Activated CD8-positive, alpha-beta memory T cell treated with anti-CD3 and anti-CD28 coated beads for 36 hours (primary cell): Measurements from ENCODE around the gene PIP5K1C. TPM values are rescaled to one million over a fixed set of nuclear protein-coding genes. Genes with fewer than 3 reads are reported as not detected.

Source experiments
- CTCF ChIA-PET: fragments of 350-600 bp; sonication (Branson Sonifier 250); formaldehyde crosslinking; loops from one replicate; lab custom pipeline; 2021; ENCODE audit warnings: antibody characterized with exemption; lab: Charles Lee
- POLR2A ChIA-PET: fragments of 350-600 bp; sonication (Branson Sonifier 250); formaldehyde crosslinking; loops from one replicate; lab custom pipeline; 2021; ENCODE audit warnings: antibody characterized with exemption; lab: Charles Lee
- total RNA-seq, 2 experiments: library from RNA; stranded (reverse); gene quantifications; one replicate each; pipeline ENCODE4 v1.2.3, GENCODE V29; 2021

Gene PIP5K1C
- total RNA-seq, 2 experiments from 2014 or later: 29.6 to 30.3 TPM

GRCh38 chr19:3698386-3698950 lies 1.8 kb downstream of the PIP5K1C start:
- POLR2A ChIA-PET: no interaction called here
- CTCF ChIA-PET: interaction anchor here (0.9 to 2.9 kb wide), 4 partner anchors 27 to 32 kb away, joined by 5 to 24 read pairs (median 11); no protein-coding TSS in a partner anchor

DNA sequence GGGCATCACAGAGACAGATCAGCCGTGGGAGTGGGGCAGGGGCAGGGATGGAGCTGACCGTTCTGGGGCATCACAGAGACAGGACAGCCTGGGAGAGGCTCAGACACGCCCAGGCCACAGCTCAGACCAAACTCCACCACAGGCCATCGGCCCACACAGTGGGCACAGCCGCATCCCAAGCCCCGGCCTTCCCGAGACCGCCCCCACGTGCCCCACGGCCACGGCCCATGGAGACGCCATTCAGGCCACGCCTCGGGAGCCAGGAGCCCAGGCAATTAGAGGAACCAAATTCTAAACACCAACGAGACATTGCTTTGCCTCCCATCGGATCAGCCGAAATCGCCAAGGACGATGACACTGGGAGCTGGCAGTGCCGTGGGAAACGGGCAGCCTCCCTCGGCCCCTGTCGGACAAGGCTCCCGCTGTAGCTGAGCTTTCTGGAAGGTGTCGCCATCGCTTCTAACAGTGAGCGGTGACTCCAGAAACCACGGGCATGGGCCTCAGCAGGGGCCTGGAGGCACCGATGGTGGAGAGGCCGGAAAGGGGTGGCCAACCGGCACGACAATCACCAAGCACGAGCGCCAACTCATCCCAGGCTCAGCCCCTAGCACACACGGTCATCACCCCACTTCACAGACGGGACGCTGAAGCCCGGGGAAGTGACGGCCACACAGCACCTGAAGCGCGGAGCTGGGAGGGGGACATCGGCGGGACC lies 2.4 kb downstream of the PIP5K1C start:
- POLR2A ChIA-PET: no interaction called here
- CTCF ChIA-PET: interaction anchor here (0.9 to 1.8 kb wide), 5 partner anchors 9 to 32 kb away, joined by 3 to 8 read pairs (median 4); no protein-coding TSS in a partner anchor

DNA sequence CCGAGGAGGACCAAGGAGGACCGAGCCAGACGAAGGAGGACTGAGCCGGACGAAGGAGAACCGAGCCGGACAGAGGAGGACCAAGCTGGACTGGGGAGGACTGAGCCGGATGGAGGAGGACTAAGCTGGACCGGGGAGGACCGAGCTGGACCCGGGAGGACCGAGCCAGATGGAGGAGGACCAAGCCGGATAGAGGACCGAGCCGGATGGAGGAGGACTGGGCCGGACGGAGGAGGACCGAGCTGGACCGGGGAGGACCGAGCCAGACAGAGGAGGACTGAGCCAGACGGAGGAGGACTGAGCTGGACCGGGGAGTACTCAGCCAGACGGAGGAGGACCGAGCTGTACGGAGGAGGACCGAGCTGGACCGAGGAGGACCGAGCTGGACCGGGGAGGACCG lies 3.2 kb downstream of the PIP5K1C start:
- CTCF ChIA-PET: interaction anchor here (0.9 to 1.8 kb wide), 4 partner anchors 9 to 26 kb away, joined by 3 to 8 read pairs (median 4); no protein-coding TSS in a partner anchor
- POLR2A ChIA-PET: no interaction called here

DNA sequence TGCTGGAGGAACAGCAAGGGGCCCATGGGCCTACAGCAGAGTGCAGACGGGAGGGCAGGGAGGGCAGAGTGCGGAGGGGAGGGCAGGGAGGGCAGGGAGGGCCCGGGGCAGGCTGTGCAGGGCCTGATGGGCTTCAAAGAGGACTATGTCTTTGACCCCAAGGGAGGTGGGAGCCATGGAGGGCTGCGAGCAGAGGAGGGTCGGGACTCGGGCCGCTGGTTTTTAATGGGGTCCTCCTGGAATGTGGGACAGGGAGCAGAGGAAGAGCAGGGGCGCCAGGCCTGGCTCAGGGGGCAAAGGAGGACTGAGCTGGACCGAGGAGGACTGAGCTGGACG lies 3.6 kb downstream of the PIP5K1C start:
- ChIA-PET POLR2A (no interaction called here), CTCF (interaction anchor here (1.8 kb wide), 1 partner anchor 25 kb away, joined by 8 read pairs; no protein-coding TSS in a partner anchor)

DNA sequence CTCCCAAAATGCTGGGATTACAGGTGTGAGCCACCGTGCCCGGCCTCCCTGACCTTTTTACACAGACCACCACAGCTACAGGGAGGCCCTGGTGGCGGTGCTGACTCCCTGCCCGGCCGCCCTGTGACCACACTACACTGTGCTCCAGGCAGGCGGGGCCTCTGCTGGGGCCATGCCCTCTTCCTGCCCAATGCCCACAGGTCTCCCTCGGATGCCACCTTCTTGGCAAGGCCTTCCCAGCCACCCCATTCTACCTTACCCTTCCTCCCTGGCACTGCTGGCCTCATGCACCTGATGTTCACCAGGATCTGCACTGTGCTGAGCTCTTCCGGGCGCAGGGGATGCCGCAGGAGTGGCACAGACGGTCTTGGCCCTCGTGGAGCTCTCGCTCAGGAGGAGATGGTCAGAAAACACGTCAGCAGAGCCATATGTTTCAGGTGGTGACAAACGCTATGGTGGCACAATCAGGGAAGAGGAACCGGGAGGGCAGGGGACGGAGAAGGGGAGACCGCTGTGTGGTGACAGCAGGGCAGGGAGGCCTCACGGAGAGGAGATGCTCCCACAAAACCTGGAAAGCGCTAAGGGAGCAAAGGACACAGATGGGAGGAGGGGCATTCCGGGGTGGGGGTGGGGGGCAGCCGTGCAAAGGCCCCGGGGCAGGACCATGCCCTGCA lies 4.1 kb downstream of the PIP5K1C start:
- ChIA-PET CTCF (no interaction called here), POLR2A (no interaction called here)

DNA sequence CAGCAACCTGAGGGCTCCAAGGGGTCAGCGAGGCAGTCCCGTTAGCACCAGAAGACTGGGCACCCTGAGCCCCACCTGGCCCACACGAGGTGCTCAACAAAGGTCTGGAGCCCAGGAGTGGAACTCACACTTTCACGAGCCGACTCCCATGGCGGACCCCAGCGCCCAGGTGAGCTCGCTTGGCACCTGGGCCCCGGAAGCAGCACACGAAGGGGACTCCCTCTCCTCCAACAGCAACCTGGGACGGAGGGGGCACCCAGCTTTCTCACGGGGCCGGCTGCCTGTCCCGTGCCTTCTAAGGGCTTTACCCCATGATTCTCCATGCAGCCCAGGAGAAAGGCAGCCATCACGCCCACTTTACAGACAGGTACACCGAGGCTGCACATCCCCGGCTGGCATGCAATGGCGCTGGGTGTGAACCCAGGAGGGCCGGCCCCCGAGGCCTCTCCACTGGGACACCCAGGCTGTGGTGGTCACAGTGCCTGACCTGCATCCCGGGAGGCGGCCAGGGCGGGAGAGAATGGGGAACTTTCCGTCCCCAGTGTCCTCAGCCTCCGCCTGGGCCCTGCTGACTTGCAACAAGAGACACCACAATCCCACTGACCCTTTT lies 5.0 kb downstream of the PIP5K1C start:
- POLR2A ChIA-PET: no interaction called here
- CTCF ChIA-PET: interaction anchor here (0.6 kb wide), 1 partner anchor 92 kb away, joined by 4 read pairs; no protein-coding TSS in a partner anchor

GRCh38 chr19:3694361-3695123 lies 5.7 kb downstream of the PIP5K1C start:
- CTCF ChIA-PET: interaction anchor here (2.4 to 2.5 kb wide), 2 partner anchors 23 to 29 kb away, joined by 8 to 10 read pairs; no protein-coding TSS in a partner anchor
- POLR2A ChIA-PET: no interaction called here

DNA sequence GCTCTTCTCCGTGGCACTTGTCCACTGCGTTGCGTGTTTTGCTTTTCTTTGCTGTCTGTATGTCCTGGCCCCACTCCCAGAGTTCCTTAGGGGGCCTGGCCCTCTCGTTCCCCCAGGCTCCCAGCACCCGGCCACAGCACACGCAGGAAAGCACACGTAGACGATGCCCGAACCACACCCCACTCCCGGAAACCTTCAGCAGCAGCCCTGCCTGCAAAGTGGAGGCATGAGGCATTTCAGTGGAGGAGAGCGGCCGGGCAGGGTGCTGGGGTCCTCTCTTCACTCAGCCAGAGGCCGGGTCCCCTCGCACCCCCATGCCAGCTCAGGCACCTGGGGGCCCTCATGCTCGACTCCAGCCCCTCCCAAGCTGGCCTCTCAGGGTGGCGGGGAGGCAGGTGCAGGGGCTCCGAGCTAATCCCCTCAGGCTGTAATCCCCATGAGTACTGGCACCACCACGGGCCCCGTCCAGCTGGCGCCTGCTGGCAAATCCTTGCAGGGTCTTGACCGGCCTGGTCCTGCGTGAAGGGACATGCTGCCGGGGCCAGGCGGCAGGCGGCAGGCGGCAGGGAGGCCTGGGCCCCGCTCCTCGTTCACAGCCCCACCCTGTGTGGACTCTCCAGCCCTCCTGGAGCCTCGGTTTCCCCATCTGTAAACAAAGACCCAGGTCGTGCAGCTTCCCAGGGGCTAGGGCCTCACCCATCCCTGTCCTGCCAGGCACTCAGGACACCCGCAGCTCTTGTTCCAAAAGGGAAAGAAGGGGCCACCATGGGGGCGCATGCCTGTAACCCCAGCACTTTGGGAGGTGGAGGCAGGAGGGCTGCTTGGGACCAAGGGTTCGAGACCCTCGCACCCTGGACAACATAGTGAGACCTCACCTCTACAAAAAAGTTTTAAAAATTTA lies 7.0 kb downstream of the PIP5K1C start:
- ChIA-PET CTCF (interaction anchor here (0.6 to 2.5 kb wide), 8 partner anchors 11 to 294 kb away, joined by 3 to 10 read pairs (median 5); no protein-coding TSS in a partner anchor), POLR2A (no interaction called here)

DNA sequence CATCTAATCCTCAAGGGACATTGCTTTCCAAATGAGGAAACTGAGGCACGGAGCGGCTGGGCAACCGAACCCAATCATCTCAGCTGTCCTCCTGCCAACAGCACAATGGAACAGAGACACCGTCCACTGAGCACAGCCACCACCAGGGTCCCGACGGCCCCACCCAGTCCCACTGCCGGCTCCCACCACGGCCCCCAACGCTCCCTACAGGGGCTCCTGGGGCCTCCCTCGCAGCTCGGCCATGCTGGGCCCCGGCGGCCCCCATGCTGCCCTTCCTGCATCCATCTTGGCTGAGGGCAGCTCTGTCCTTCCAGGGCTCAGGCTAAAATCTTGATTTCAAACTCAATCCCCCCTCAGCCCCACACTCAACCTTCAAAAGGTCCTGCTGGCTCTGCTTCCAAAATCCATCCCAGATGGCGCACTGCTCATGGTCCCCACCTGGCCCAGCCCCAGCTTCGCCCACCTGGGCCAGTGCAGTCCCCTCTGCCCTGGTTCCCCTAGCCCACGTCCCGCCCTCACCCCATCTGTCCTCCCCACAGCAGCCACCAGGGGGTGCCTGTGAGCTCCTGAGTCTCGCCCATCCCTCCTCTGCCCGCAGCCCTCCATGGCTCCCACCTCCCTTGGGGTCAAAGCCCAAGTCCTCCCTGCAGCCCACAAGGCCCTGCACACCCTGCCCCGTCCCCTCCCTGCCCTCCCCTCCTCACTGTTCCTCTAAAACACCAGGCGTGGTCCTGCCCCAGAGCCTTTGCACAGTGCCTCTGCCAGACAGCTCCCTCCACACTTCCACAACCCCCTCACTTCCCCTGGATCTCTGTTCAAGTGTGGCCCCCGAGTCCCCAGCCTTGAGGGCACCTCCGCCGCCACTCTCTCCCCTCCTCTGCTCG lies 7.9 kb downstream of the PIP5K1C start:
- CTCF ChIA-PET: interaction anchor here (0.6 to 2.5 kb wide), 7 partner anchors 10 to 295 kb away, joined by 4 to 10 read pairs (median 5); no protein-coding TSS in a partner anchor
- POLR2A ChIA-PET: interaction anchor here (0.6 to 1.0 kb wide), 2 partner anchors 21 to 175 kb away, joined by 3 to 4 read pairs; no protein-coding TSS in a partner anchor

DNA sequence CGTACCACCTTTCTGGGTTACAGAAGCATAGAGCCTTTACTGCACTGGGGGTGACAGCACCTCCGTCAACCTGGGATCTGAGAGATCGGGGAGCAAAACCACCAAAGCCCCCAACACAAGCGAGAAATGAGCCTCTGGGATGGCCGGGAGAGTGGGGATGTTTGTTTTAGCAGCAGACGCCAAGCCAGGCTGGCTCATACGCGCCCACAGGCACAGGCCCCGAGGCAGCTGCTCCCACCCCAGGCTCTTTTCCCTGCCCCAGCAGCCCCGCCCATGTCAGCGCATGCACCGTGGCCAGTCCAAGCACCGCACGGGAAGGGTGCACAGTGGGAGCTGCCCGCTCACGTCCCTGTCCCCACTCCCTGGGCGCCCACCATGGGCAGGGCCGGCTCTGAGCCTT lies 8.5 kb downstream of the PIP5K1C start:
- ChIA-PET POLR2A (interaction anchor here (0.6 to 1.0 kb wide), 2 partner anchors 20 to 174 kb away, joined by 3 to 4 read pairs; no protein-coding TSS in a partner anchor), CTCF (interaction anchor here (1.4 to 2.0 kb wide), 4 partner anchors 9 to 20 kb away, joined by 4 to 8 read pairs (median 6); no protein-coding TSS in a partner anchor)

- POLR2A ChIA-PET: interaction anchor here (1.2 kb wide), 1 partner anchor 20 kb away, joined by 9 read pairs; no protein-coding TSS in a partner anchor
- CTCF ChIA-PET: interaction anchor here (1.6 to 5.2 kb wide), 4 partner anchors 9 to 25 kb away, joined by 6 to 36 read pairs (median 7); partner anchors contain the start of gene PIP5K1C
Observed at GRCh38 chr19:3691372-3691716, 8.9 kb downstream of the PIP5K1C start.

GRCh38 chr19:3690551-3691371 lies 9.5 kb downstream of the PIP5K1C start:
- ChIA-PET POLR2A (interaction anchor here (0.7 to 1.2 kb wide), 2 partner anchors 19 to 259 kb away, joined by 4 to 9 read pairs; no protein-coding TSS in a partner anchor), CTCF (interaction anchor here (0.6 to 5.2 kb wide), 7 partner anchors 10 to 205 kb away, joined by 4 to 36 read pairs (median 5); partner anchors contain the start of genes PIP5K1C and TJP3)

- ChIA-PET CTCF (interaction anchor here (0.7 to 5.2 kb wide), 5 partner anchors 11 to 381 kb away, joined by 3 to 36 read pairs (median 4); no protein-coding TSS in a partner anchor), POLR2A (interaction anchor here (0.5 to 0.6 kb wide), 2 partner anchors 12 to 316 kb away, joined by 3 to 8 read pairs; partner anchors contain the start of gene PIP5K1C)
Observed at GRCh38 chr19:3687774-3688706, 12.2 kb downstream of the PIP5K1C start.

DNA sequence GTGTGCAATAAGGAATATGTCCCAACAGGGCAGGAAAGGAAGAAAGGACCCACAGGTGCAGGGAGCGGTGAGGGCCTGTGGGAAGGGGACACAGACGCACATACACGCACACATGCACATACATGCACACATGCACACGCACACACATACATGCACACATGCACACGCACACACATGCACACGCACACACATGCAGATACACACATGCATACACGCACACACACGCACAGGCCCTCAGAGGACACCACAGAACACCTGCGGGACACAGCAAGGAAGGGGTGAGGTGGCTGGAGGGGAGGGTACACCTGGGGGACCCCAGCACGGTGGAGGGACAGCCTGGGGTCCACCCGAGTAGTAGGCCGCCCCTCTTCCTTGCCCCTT lies 12.9 kb downstream of the PIP5K1C start:
- POLR2A ChIA-PET: no interaction called here
- CTCF ChIA-PET: interaction anchor here (1.4 to 5.2 kb wide), 3 partner anchors 14 to 21 kb away, joined by 3 to 36 read pairs (median 4); no protein-coding TSS in a partner anchor
